Fibroblast of lung (primary cell): Measurements from ENCODE around the gene FPGS. TPM values are rescaled to one million over a fixed set of nuclear protein-coding genes. Genes with fewer than 3 reads are reported as not detected.

Experiments used
- DNase-seq, 2 donors: peaks; one replicate each; pipeline versions ENCODE4 v3.0.0 to v3.0.0-alpha.2; 2010; ENCODE audit warnings: low read depth in 2 of 2
- H2AFZ ChIP-seq: 2 replicates; pipeline ENCODE4 v1.5.1; 2012; ENCODE audit warnings: low read length, control low read depth, inconsistent platforms
- H3K27ac ChIP-seq: 2 replicates; pipeline ENCODE4 v1.5.1; 2011; ENCODE audit warnings: low read length, control low read depth; ENCODE audit not compliant: insufficient read depth
- H3K27me3 ChIP-seq: 2 replicates; pipeline ENCODE4 v1.5.1; 2011; ENCODE audit warnings: mild to moderate bottlenecking, low read length; ENCODE audit not compliant: control insufficient read depth, insufficient read depth
- H3K36me3 ChIP-seq: 2 replicates; pipeline ENCODE4 v1.5.1; 2011; ENCODE audit warnings: low read length; ENCODE audit not compliant: control insufficient read depth, insufficient read depth
- H3K4me1 ChIP-seq: 2 replicates; pipeline ENCODE4 v1.5.1; 2011; ENCODE audit warnings: low read length; ENCODE audit not compliant: control insufficient read depth, insufficient read depth; ENCODE audit errors: extremely low read depth
- H3K4me2 ChIP-seq: 2 replicates; pipeline ENCODE4 v1.5.1; 2011; ENCODE audit warnings: low read length, control low read depth; ENCODE audit not compliant: insufficient read depth; ENCODE audit errors: extremely low read depth
- H3K4me3 ChIP-seq, 4 experiments: fragments of 200-600 bp in 1 of 4; sonication (generic) in 1 of 4; replicated peaks in 1 of 4; 2 replicates each; pipeline ENCODE4 v1.5.1; 2011 to 2016; ENCODE audit warnings: low read length in 4 of 4, low read depth in 3 of 4, mild to moderate bottlenecking in 3 of 4, control low read depth in 2 of 4, inconsistent platforms in 1 of 4, mixed read lengths in 1 of 4; ENCODE audit not compliant: insufficient read depth in 1 of 4; ENCODE audit errors: control extremely low read depth in 1 of 4
- H3K79me2 ChIP-seq: 2 replicates; pipeline ENCODE4 v1.5.1; 2012; ENCODE audit warnings: mild to moderate bottlenecking, low read length, inconsistent platforms; ENCODE audit not compliant: control insufficient read depth, insufficient read depth
- H3K9ac ChIP-seq: 2 replicates; pipeline ENCODE4 v1.5.1; 2011; ENCODE audit warnings: mild to moderate bottlenecking, low read length, control low read depth; ENCODE audit not compliant: insufficient read depth
- H3K9me3 ChIP-seq: 2 replicates; pipeline ENCODE4 v1.5.1; 2012; ENCODE audit warnings: low read depth, low read length; ENCODE audit not compliant: control insufficient read depth, insufficient read depth
- H4K20me1 ChIP-seq: 2 replicates; pipeline ENCODE4 v1.5.1; 2011; ENCODE audit warnings: low read length; ENCODE audit not compliant: control insufficient read depth, insufficient read depth; ENCODE audit errors: extremely low read depth
- CTCF ChIP-seq, 2 donors: IDR thresholded peaks in 1 of 2; conservative IDR thresholded peaks in 1 of 2; 1 replicate in 1 of 2; 2 replicates in 1 of 2; pipeline ENCODE4 v1.5.1; 2011 to 2012; ENCODE audit warnings: low read length in 2 of 2, control low read depth in 1 of 2, inconsistent platforms in 1 of 2, low read depth in 1 of 2, mild to moderate bottlenecking in 1 of 2
- EZH2 ChIP-seq: IDR thresholded peaks from 2 replicates; pipeline ENCODE4 v1.5.1; 2012; ENCODE audit warnings: low read length, control low read depth, mild to moderate bottlenecking; ENCODE audit errors: missing control alignments
- polyA plus RNA-seq, 2 donors: library from polyadenylated mRNA; depleted of rRNA in 1 of 2; stranded (reverse) in 1 of 2; unstranded in 1 of 2; fragments of >200 nt; gene quantifications; 2 replicates each; pipeline ENCODE4 v1.2.1, GENCODE V29; 2011 to 2012; ENCODE audit warnings: missing spikeins in 1 of 2
- total RNA-seq: library from RNA; depleted of rRNA; stranded (reverse); fragments of >200 nt; gene quantifications from 2 replicates; pipeline ENCODE4 v1.2.1, GENCODE V29; 2014

The FPGS gene
- total and polyA plus RNA-seq, 2 donors (not counting 1 experiment from before 2014, with no cell fraction given) = 42.4 to 77.0 TPM

GRCh38 chr9:127781806-127782205, 20.9 kb upstream of the FPGS start:
- Histone ChIP-seq H2AFZ (no peak overlapping the region), H3K4me2 (no peak overlapping the region), H3K4me3 (no peak overlapping the region), H3K27ac (no peak overlapping the region), H3K9me3 (no peaks in the 10 kb centered on the region), H3K9ac (no peak overlapping the region), H4K20me1 (no peaks in the 10 kb centered on the region), H3K36me3 (no peaks in the 10 kb centered on the region), H3K4me1 (no peaks in the 10 kb centered on the region), H3K27me3 (no peaks in the 10 kb centered on the region), H3K79me2 (peaks cover 8% of the 10 kb centered on the region)
- DNase-seq = no peak
- TF ChIP-seq EZH2 (no peak), CTCF (conservative IDR thresholded peaks at IDR 0.05 in 1 of 2, IDR thresholded peaks at IDR 0.05 in 1 of 2; ENCODE audit: low read depth in 1 of 2, low read length in 2 of 2) (no peak)

GRCh38 chr9:127783111-127784008, 19.3 kb upstream of the FPGS start:
- no peaks in the 10 kb centered on the region for H4K20me1 ChIP-seq
- H3K27me3 ChIP-seq = no peaks in the 10 kb centered on the region
- peaks cover 11% of the 10 kb centered on the region for H3K36me3 ChIP-seq
- no peak overlapping the region for H3K4me3 ChIP-seq
- no peak overlapping the region for H3K27ac ChIP-seq
- H3K4me1 ChIP-seq = peaks cover 8% of the 10 kb centered on the region
- no peak overlapping the region for H3K9ac ChIP-seq
- peaks cover 24% of the 10 kb centered on the region for H3K79me2 ChIP-seq
- H3K9me3 ChIP-seq = no peaks in the 10 kb centered on the region
- no peak overlapping the region for H3K4me2 ChIP-seq
- TF ChIP-seq EZH2 (no peak), CTCF (conservative IDR thresholded peaks at IDR 0.05 in 1 of 2, IDR thresholded peaks at IDR 0.05 in 1 of 2; ENCODE audit: low read depth in 1 of 2, low read length in 2 of 2) (no peak)
- H2AFZ ChIP-seq = no peak overlapping the region
- DNase-seq = no peak

- Histone ChIP-seq H3K4me2 (peak overlapping the region; percentile 62), H3K4me3 (peak overlapping the region; percentile 29 to 96 (median 62)), H3K4me1 (peaks cover 8% of the 10 kb centered on the region), H3K79me2 (peaks cover 40% of the 10 kb centered on the region), H3K36me3 (peaks cover 26% of the 10 kb centered on the region), H3K27ac (peak overlapping the region; percentile 68), H3K9ac (peak overlapping the region; percentile 68), H4K20me1 (no peaks in the 10 kb centered on the region), H3K9me3 (no peaks in the 10 kb centered on the region), H3K27me3 (no peaks in the 10 kb centered on the region), H2AFZ (peak overlapping the region; percentile 68)
- DNase-seq = peak; percentile 67 to 75
- TF ChIP-seq CTCF (conservative IDR thresholded peaks at IDR 0.05 in 1 of 2, IDR thresholded peaks at IDR 0.05 in 1 of 2; ENCODE audit: low read depth in 1 of 2, low read length in 2 of 2) = peak; percentile 53 to 56
- no peak for TF ChIP-seq EZH2
Measured at GRCh38 chr9:127785023-127785932, 17.4 kb upstream of the FPGS start.
